ENCODE measurements around the gene JMJD6. TPM values are rescaled to one million over a fixed set of nuclear protein-coding genes. Genes with fewer than 3 reads are reported as not detected.
A peak's percentile ranks its signal among the peaks of the same experiment; 100 is the strongest.

The JMJD6 gene
- total and polyA plus RNA-seq, 2 of the 8 experiments (the other 6 are each of a cell fraction or from before 2014, with no cell fraction given) = 8.6 to 18.6 TPM

- ChIA-PET CTCF (ENCODE audit: partially characterized antibody) (interaction anchor here (0.6 to 13.1 kb wide), 10 partner anchors 12 to 1268 kb away, joined by 3 to 155 read pairs (median 4); partner anchors contain the start of genes AANAT, JMJD6, METTL23 and MXRA7), POLR2A (ENCODE audit: partially characterized antibody) (interaction anchor here (0.9 to 1.1 kb wide), 2 partner anchors 14 to 22 kb away, joined by 3 read pairs; no protein-coding TSS in a partner anchor)
- Histone ChIP-seq H2BK120ac (replicated peaks; ENCODE audit: low read depth, low read length) (no peak overlapping the region), H3K27ac (ENCODE audit: low read depth, low read length) (no peak overlapping the region), H3K23ac (ENCODE audit: insufficient read length) (no peak overlapping the region), H3K4ac (replicated peaks; ENCODE audit: insufficient read length, low read depth, low read length) (no peak overlapping the region), H2AFZ (ENCODE audit: low read length) (no peak overlapping the region), H3K14ac (ENCODE audit: insufficient read length) (no peak overlapping the region), H3K4me2 (ENCODE audit: insufficient read depth in 1 of 2, low read depth in 2 of 2, low read length in 2 of 2) (no peak overlapping the region), H3K9me3 (ENCODE audit: insufficient read depth in 2 of 2, low read depth in 1 of 2, low read length in 1 of 2) (no peaks in the 10 kb centered on the region), H2BK5ac (ENCODE audit: low read depth, low read length) (no peak overlapping the region), H4K8ac (ENCODE audit: extremely low read depth, insufficient read depth, low read length) (no peak overlapping the region), H3K18ac (ENCODE audit: extremely low read depth, low read length) (no peak overlapping the region), H2BK12ac (ENCODE audit: low read depth, low read length) (0 out of 2 replicates have a peak overlapping the region, but pooled peaks have one; percentile 27), H3K23me2 (ENCODE audit: low read depth, low read length) (no peaks in the 10 kb centered on the region), H3K79me1 (ENCODE audit: low read depth, low read length) (no peaks in the 10 kb centered on the region), H3K4me3 (ENCODE audit: extremely low read depth in 1 of 4, insufficient read depth in 2 of 4, low read depth in 3 of 4, low read length in 4 of 4) (no peak overlapping the region), H2BK15ac (ENCODE audit: low read length) (no peak overlapping the region), H4K20me1 (replicated peaks in 1 of 2; ENCODE audit: control insufficient read depth in 1 of 2, insufficient read depth in 2 of 2, low read length in 2 of 2) (peaks cover 0 to 2% of the 10 kb centered on the region in 2 experiments), H3K27me3 (replicated peaks in 1 of 4; ENCODE audit: control insufficient read depth in 3 of 4, extremely low read depth in 1 of 4, insufficient read depth in 3 of 4, low read length in 3 of 4) (no peaks in the 10 kb centered on the region), H2AK5ac (ENCODE audit: low read depth, low read length) (no peak overlapping the region), H3K56ac (replicated peaks; ENCODE audit: insufficient read length, low read depth, low read length) (no peak overlapping the region), H3K36me3 (ENCODE audit: control insufficient read depth in 2 of 4, insufficient read depth in 4 of 4, low read length in 3 of 4) (no peaks in the 10 kb centered on the region), H4K5ac (ENCODE audit: insufficient read length, low read depth, low read length) (no peak overlapping the region), H3K4me1 (replicated peaks in 1 of 4; ENCODE audit: control insufficient read depth in 3 of 4, insufficient read depth in 4 of 4, low read length in 3 of 4) (peaks cover 0 to 28% (median 14%) of the 10 kb centered on the region in 4 experiments; a peak in 6 of 7 replicates), H4K91ac (replicated peaks; ENCODE audit: insufficient read length, low read length) (no peak overlapping the region), H3K9ac (replicated peaks in 1 of 4; ENCODE audit: extremely low read depth in 1 of 4, low read depth in 3 of 4, low read length in 3 of 4) (no peak overlapping the region), H3K79me2 (ENCODE audit: control insufficient read depth in 1 of 2, insufficient read depth in 2 of 2, low read length in 2 of 2) (no peaks in the 10 kb centered on the region), H2BK20ac (ENCODE audit: low read length) (no peak overlapping the region)
- 95% methylated on average over 11 of the region's 12 CpGs; no CpG with 5 or more reads in 1 of the 2 experiments for WGBS, 2 experiments (ENCODE audit: extremely low coverage in 1 of 2, insufficient coverage in 1 of 2, insufficient read length in 1 of 2, insufficient replicate concordance in 2 of 2, low coverage in 1 of 2, low lambda C conversion rate in 2 of 2, missing lambda C conversion rate in 1 of 2)
- TF ChIP-seq USF2 (IDR thresholded peaks at IDR 0.05; ENCODE audit: low read length) (no peak), EZH2 (IDR thresholded peaks at IDR 0.05; ENCODE audit: low read depth, low read length, severe bottlenecking) (no peak), BRCA1 (IDR thresholded peaks at IDR 0.05; ENCODE audit: low read depth, low read length) (no peak), SUZ12 (IDR thresholded peaks at IDR 0.05; ENCODE audit: low read length) (no peak)
- FAIRE-seq (no peak), DNase-seq (ENCODE audit: low read depth in 1 of 2, low spot score in 2 of 2) (no peak)
Measured at GRCh38 chr17:76685366-76685765, 41.0 kb downstream of the JMJD6 start.

Data from H1 (cell line).